ENCODE measurements around the gene GRAMD1A. TPM values are rescaled to one million over a fixed set of nuclear protein-coding genes. Genes with fewer than 3 reads are reported as not detected.
"Not testable (repeated sequence)": the region's sequence is repeated elsewhere in the genome, so short reads cannot be mapped to it uniquely, and the experiment has no call there.

Gene GRAMD1A
- total and polyA plus RNA-seq, 3 experiments from 2014 or later, result 51.4 to 218 (median 205) TPM

DNA sequence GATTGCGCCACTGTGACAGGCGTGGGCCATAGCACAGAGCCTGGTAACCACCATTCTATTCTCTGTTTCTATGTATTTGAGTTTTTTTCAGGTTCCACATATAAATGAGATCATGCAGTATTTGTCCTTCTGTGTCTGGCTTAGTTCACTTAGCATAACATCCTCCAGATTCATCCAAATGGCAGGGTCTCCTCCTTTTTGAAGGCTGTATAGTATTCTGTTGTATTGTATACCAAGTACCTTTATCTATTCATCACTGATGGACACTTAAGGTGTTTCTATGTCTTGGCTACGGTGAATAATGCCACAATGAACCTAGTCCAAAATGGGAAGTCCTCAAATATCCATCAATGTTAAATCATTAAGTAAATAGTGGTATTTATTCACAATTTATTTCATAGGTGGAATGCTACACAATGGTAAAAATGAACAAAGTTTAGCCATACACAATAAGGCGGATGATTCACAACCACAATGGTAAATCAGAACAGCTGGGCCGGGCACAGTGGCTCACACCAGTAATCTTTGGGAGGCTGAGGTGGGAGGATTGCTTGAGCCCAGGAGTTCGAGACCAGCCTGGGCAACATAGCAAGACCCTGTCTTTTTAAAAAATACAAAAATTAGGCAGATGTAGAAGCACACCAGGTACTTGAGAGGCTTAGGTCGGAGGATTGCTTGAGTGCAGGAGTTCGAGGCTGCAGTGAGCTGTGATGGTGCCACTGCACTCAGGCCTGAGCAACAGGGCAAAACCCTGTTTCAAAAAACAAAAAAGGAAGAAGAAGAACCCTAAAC is 8.4 kb upstream of the GRAMD1A start:
- Histone ChIP-seq H3K36me3 (ENCODE audit: insufficient read depth, low read length) (no peaks in the 10 kb centered on the region), H3K9me3 (ENCODE audit: low read length) (no peaks in the 10 kb centered on the region), H3K4me1 (ENCODE audit: insufficient read depth, low read length) (peaks cover 31% of the 10 kb centered on the region), H3K27me3 (ENCODE audit: insufficient read depth, low read length, poor library complexity, severe bottlenecking) (no peaks in the 10 kb centered on the region), H3K4me3 (ENCODE audit: low read length) (no peak overlapping the region), H3K27ac (ENCODE audit: low read depth, low read length) (no peak overlapping the region)
- Mint-ChIP-seq H3K4me3 (peak overlapping the region in 1 of 7 donors; percentile 31), H3K27ac (peak overlapping the region in 1 of 8 donors; percentile 63), H3K36me3 (no peaks in the 10 kb centered on the region), H3K27me3 (peaks cover 0 to 1% of the 10 kb centered on the region in 2 donors), H3K4me1 (peaks cover 7 to 69% (median 10%) of the 10 kb centered on the region in 3 donors), H3K9me3 (no peaks in the 10 kb centered on the region)
- CTCF ChIA-PET, result interaction anchor here (1.2 to 1.7 kb wide), 2 partner anchors 18 to 23 kb away, joined by 3 read pairs; no protein-coding TSS in a partner anchor
- POLR2A ChIA-PET, result interaction anchor here (1.5 kb wide), 1 partner anchor 10 kb away, joined by 4 read pairs; no protein-coding TSS in a partner anchor
- DNase-seq, result no peak

DNA sequence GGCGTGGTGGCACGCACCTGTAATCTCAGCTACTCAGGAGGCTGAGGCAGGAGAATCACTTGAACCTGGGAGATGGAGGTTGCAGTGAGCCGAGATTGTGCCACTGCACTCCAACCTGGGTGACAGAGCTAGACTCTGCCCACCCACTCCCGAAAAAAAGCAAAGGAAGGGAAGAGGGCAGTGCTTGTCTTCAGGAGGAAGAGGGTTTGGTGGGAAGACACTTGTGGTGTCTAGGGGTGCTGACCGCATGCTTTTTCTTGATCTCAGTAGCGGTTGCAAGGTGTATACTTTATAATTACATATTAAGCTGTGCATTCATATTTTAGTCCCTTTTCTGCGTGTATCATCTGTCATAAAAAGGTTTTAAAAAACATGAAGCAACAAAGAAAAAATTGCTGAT is 7.5 kb upstream of the GRAMD1A start:
- H3K27me3 ChIP-seq (ENCODE audit: insufficient read depth, low read length, poor library complexity, severe bottlenecking); H3K36me3 Mint-ChIP-seq; H3K27ac ChIP-seq (ENCODE audit: low read depth, low read length); H3K4me3 ChIP-seq (ENCODE audit: low read length); H3K9me3 Mint-ChIP-seq; H3K36me3 ChIP-seq (ENCODE audit: insufficient read depth, low read length); H3K27me3 Mint-ChIP-seq; H3K9me3 ChIP-seq (ENCODE audit: low read length): not testable (repeated sequence)
- H3K27ac Mint-ChIP-seq, result peak overlapping the region in 2 of 8 donors; percentile 41 to 42
- peak in 1 of 5 donors; percentile 62 for DNase-seq
- H3K4me3 Mint-ChIP-seq, result peak overlapping the region in 2 of 7 donors; percentile 31 to 39
- ChIA-PET CTCF (interaction anchor here (0.6 to 1.7 kb wide), 3 partner anchors 19 to 22 kb away, joined by 3 read pairs; no protein-coding TSS in a partner anchor), POLR2A (interaction anchor here (1.5 kb wide), 1 partner anchor 9 kb away, joined by 4 read pairs; no protein-coding TSS in a partner anchor)
- peaks cover 15 to 76% (median 18%) of the 10 kb centered on the region in 3 donors for H3K4me1 Mint-ChIP-seq
- peaks cover 39% of the 10 kb centered on the region for H3K4me1 ChIP-seq (ENCODE audit: insufficient read depth, low read length)

DNA sequence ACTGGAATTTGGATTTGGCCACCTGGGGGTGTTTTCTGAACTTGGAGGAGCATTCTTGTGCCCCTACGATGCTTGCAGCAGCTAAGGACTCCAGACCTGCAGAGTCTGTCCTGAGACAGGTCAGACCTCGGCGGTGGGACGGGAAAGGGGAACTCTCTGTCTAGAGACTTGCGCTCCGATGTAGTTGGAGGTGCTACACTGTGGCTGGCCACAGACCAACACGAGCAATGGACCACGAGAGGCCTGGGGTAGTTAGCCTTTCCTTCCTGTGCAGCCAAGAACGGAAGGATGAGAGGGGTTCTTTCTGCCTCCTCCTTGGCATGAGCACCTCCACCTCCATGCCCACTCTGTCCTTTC is 5.9 kb upstream of the GRAMD1A start:
- H3K27ac ChIP-seq (ENCODE audit: low read depth, low read length), result no peak overlapping the region
- no peak overlapping the region for H3K4me3 ChIP-seq (ENCODE audit: low read length)
- Mint-ChIP-seq H3K4me1 (peaks cover 25 to 79% (median 35%) of the 10 kb centered on the region in 3 donors), H3K4me3 (peak overlapping the region in 1 of 7 donors; percentile 8), H3K36me3 (no peaks in the 10 kb centered on the region), H3K27ac (no peak overlapping the region), H3K27me3 (peaks cover 0 to 1% of the 10 kb centered on the region in 2 donors), H3K9me3 (no peaks in the 10 kb centered on the region)
- ChIA-PET POLR2A (no interaction called here), CTCF (interaction anchor here (10.0 kb wide), 1 partner anchor 19 kb away, joined by 98 read pairs; no protein-coding TSS in a partner anchor)
- H3K9me3 ChIP-seq (ENCODE audit: low read length), result no peaks in the 10 kb centered on the region
- H3K27me3 ChIP-seq (ENCODE audit: insufficient read depth, low read length, poor library complexity, severe bottlenecking), result no peaks in the 10 kb centered on the region
- peaks cover 56% of the 10 kb centered on the region for H3K4me1 ChIP-seq (ENCODE audit: insufficient read depth, low read length)
- DNase-seq, result no peak
- H3K36me3 ChIP-seq (ENCODE audit: insufficient read depth, low read length), result no peaks in the 10 kb centered on the region

GRCh38 chr19:34994643-34995541 is 5.2 kb upstream of the GRAMD1A start:
- H3K4me1 Mint-ChIP-seq, result peaks cover 28 to 84% (median 39%) of the 10 kb centered on the region in 3 donors
- H3K27me3 Mint-ChIP-seq, result peaks cover 0 to 1% of the 10 kb centered on the region in 2 donors
- H3K4me3 Mint-ChIP-seq, result no peak overlapping the region
- DNase-seq, result no peak
- Histone ChIP-seq H3K27ac (ENCODE audit: low read depth, low read length) (no peak overlapping the region), H3K9me3 (ENCODE audit: low read length) (no peaks in the 10 kb centered on the region), H3K36me3 (ENCODE audit: insufficient read depth, low read length) (no peaks in the 10 kb centered on the region), H3K4me1 (ENCODE audit: insufficient read depth, low read length) (peaks cover 62% of the 10 kb centered on the region), H3K27me3 (ENCODE audit: insufficient read depth, low read length, poor library complexity, severe bottlenecking) (no peaks in the 10 kb centered on the region), H3K4me3 (ENCODE audit: low read length) (no peak overlapping the region)
- no peaks in the 10 kb centered on the region for H3K9me3 Mint-ChIP-seq
- ChIA-PET CTCF (interaction anchor here (1.5 to 10.0 kb wide), 2 partner anchors 18 to 23 kb away, joined by 6 to 98 read pairs; no protein-coding TSS in a partner anchor), POLR2A (interaction anchor here (0.6 to 1.0 kb wide), 3 partner anchors 10 to 17 kb away, joined by 5 to 12 read pairs (median 5); no protein-coding TSS in a partner anchor)
- no peaks in the 10 kb centered on the region for H3K36me3 Mint-ChIP-seq
- peak overlapping the region in 2 of 8 donors; percentile 58 to 99 for H3K27ac Mint-ChIP-seq

DNA sequence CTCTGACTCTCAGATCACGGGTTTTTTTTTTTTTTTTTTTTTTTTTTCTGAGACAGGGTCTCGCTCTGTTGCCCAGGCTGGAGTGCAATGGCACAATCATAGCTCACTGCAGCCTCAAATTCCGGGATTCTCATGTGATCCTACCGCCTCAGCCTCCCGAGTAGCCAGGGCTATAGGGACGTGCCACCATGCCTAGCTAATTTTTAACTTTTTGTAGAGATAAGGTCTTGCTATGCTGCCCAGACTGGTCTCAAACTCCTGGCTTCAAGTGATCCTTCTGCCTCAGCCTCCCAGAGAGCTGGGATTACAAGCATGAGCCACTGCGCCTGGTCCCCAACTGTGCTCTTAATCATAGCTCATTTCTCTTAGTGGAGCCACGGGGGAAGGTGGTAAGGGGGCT is 4.6 kb upstream of the GRAMD1A start:
- Mint-ChIP-seq H3K9me3 (no peaks in the 10 kb centered on the region), H3K4me3 (no peak overlapping the region), H3K27ac (peak overlapping the region in 3 of 8 donors; percentile 58 to 99 (median 68)), H3K4me1 (peaks cover 28 to 78% (median 34%) of the 10 kb centered on the region in 3 donors), H3K27me3 (peaks cover 0 to 1% of the 10 kb centered on the region in 2 donors), H3K36me3 (no peaks in the 10 kb centered on the region)
- H3K4me1 ChIP-seq (ENCODE audit: insufficient read depth, low read length), result peaks cover 62% of the 10 kb centered on the region
- H3K4me3 ChIP-seq (ENCODE audit: low read length), result no peak overlapping the region
- DNase-seq, result no peak
- CTCF ChIA-PET, result interaction anchor here (1.5 to 10.0 kb wide), 2 partner anchors 18 to 23 kb away, joined by 6 to 98 read pairs; no protein-coding TSS in a partner anchor
- no peak overlapping the region for H3K27ac ChIP-seq (ENCODE audit: low read depth, low read length)
- H3K9me3 ChIP-seq (ENCODE audit: low read length), result no peaks in the 10 kb centered on the region
- H3K36me3 ChIP-seq (ENCODE audit: insufficient read depth, low read length), result no peaks in the 10 kb centered on the region
- no peaks in the 10 kb centered on the region for H3K27me3 ChIP-seq (ENCODE audit: insufficient read depth, low read length, poor library complexity, severe bottlenecking)
- POLR2A ChIA-PET, result interaction anchor here (0.6 to 1.0 kb wide), 4 partner anchors 9 to 17 kb away, joined by 5 to 12 read pairs (median 6); no protein-coding TSS in a partner anchor

DNA sequence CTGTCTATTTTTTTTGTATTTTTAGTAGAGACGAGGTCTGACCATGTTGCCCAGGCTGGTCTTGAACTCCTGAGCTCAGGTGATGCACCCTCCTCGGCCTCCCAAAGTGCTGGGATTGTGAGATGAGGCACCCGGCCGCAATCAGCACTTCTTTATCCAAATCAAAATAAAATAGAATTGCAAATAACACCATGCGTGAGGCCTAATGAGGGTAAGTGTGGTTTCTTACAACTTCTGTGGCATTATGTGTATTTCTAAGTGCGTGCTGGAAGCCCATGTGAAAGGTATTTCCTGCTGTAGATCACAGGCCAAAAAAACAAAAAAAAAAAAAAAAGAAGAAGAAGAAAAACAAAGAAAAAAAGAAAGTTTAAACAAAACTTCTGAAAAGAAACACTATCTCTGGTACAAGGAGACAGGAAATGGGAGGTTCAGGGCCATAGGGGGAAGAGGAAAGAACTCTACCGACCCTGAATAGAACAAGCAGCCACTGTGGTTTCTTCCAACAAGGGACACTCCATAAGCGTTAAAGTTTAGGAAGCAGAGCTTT is 3.0 kb upstream of the GRAMD1A start:
- Histone ChIP-seq H3K4me3 (ENCODE audit: low read length) (peak overlapping the region; percentile 38), H3K36me3 (ENCODE audit: insufficient read depth, low read length) (no peaks in the 10 kb centered on the region), H3K4me1 (ENCODE audit: insufficient read depth, low read length) (peaks cover 66% of the 10 kb centered on the region), H3K27ac (ENCODE audit: low read depth, low read length) (peak overlapping the region; percentile 10), H3K27me3 (ENCODE audit: insufficient read depth, low read length, poor library complexity, severe bottlenecking) (no peaks in the 10 kb centered on the region), H3K9me3 (ENCODE audit: low read length) (no peaks in the 10 kb centered on the region)
- Mint-ChIP-seq H3K36me3 (peaks cover 0 to 10% (median 2%) of the 10 kb centered on the region in 3 donors), H3K27ac (peak overlapping the region; percentile 76 to 99 (median 96)), H3K4me3 (peak overlapping the region; percentile 68 to 96 (median 79)), H3K4me1 (peaks cover 37 to 76% (median 43%) of the 10 kb centered on the region in 3 donors), H3K27me3 (peaks cover 0 to 1% of the 10 kb centered on the region in 2 donors), H3K9me3 (no peaks in the 10 kb centered on the region)
- CTCF ChIA-PET, result interaction anchor here (1.1 to 10.0 kb wide), 3 partner anchors 16 to 46 kb away, joined by 3 to 98 read pairs (median 4); no protein-coding TSS in a partner anchor
- POLR2A ChIA-PET, result interaction anchor here (0.7 to 2.0 kb wide), 4 partner anchors 13 to 17 kb away, joined by 3 to 8 read pairs (median 3); no protein-coding TSS in a partner anchor
- peak in 2 of 5 donors; percentile 51 to 80 for DNase-seq

- ChIA-PET CTCF (interaction anchor here (1.1 to 10.0 kb wide), 2 partner anchors 15 to 25 kb away, joined by 3 to 98 read pairs; no protein-coding TSS in a partner anchor), POLR2A (interaction anchor here (0.8 kb wide), 1 partner anchor 14 kb away, joined by 3 read pairs; no protein-coding TSS in a partner anchor)
- not testable (repeated sequence) for H3K4me3 ChIP-seq (ENCODE audit: low read length); H3K27me3 ChIP-seq (ENCODE audit: insufficient read depth, low read length, poor library complexity, severe bottlenecking); H3K36me3 ChIP-seq (ENCODE audit: insufficient read depth, low read length); H3K27ac ChIP-seq (ENCODE audit: low read depth, low read length); H3K9me3 Mint-ChIP-seq; H3K27me3 Mint-ChIP-seq; DNase-seq; H3K9me3 ChIP-seq (ENCODE audit: low read length)
- Mint-ChIP-seq H3K4me1 (peaks cover 47 to 78% (median 54%) of the 10 kb centered on the region in 3 donors), H3K4me3 (peak overlapping the region; percentile 68 to 96 (median 82)), H3K36me3 (peaks cover 0 to 19% (median 2%) of the 10 kb centered on the region in 3 donors), H3K27ac (peak overlapping the region; percentile 76 to 99 (median 96))
- H3K4me1 ChIP-seq (ENCODE audit: insufficient read depth, low read length), result peaks cover 77% of the 10 kb centered on the region
These were observed 1.9 kb upstream of the GRAMD1A start for GRCh38 chr19:34998224-34998623.
